ENCODE measurements around the gene ATP2C2. TPM values are rescaled to one million over a fixed set of nuclear protein-coding genes. Genes with fewer than 3 reads are reported as not detected.
A peak's percentile ranks its signal among the peaks of the same experiment; 100 is the strongest.

The ATP2C2 gene
- total RNA-seq, 1 donor from 2014 or later, result not detected

- Histone ChIP-seq H3K9ac (peak within 1 kb of the TSS; percentile 47), H3F3A (ENCODE audit: low read depth) (no peaks in the 10 kb centered on the region), H3K9me3 (ENCODE audit: low read depth) (no peaks in the 10 kb centered on the region), H3K79me2 (ENCODE audit: low read depth) (peaks cover 5% of the 10 kb centered on the region), H2AFZ (replicated peaks) (peak within 1 kb of the TSS; percentile 99), H3K4me2 (peak within 1 kb of the TSS; percentile 88), H3K27me3 (no peaks in the 10 kb centered on the region), H3K4me3 (peak within 1 kb of the TSS; percentile 89), H3K4me1 (peaks cover 5% of the 10 kb centered on the region), H4K20me1 (ENCODE audit: low read depth) (no peaks in the 10 kb centered on the region), H3K36me3 (no peaks in the 10 kb centered on the region), H3K27ac (no peak within 1 kb of the TSS)
- H3K9me3 Mint-ChIP-seq, result no peaks in the 10 kb centered on the region
- TF ChIP-seq CTCF (IDR thresholded peaks at IDR 0.05) (peak; percentile 12), EZH2phosphoT487 (IDR thresholded peaks at IDR 0.05) (no peak)
- DNase-seq (ENCODE audit: low spot score), result peak; percentile 99
- peak within 1 kb of the TSS; percentile 90 for H3K4me3 Mint-ChIP-seq
- H3K27me3 Mint-ChIP-seq (ENCODE audit: insufficient read depth, low read depth), result peaks cover 15% of the 10 kb centered on the region
- peak within 1 kb of the TSS; percentile 89 for H3K27ac Mint-ChIP-seq
- peaks cover 31% of the 10 kb centered on the region for H3K4me1 Mint-ChIP-seq
- peaks cover 10% of the 10 kb centered on the region for H3K36me3 Mint-ChIP-seq
Measured at GRCh38 chr16:84504420-84505248, 136.3 kb downstream of the ATP2C2 start, which contains the start of gene MEAK7. Gene MEAK7 (minus strand): TSS chr16:84504659. CDS start chr16:84498086, 6,573 bp downstream.

- no peaks in the 10 kb centered on the region for H3K9me3 ChIP-seq (ENCODE audit: low read depth)
- DNase-seq (ENCODE audit: low spot score), result peak; percentile 20
- H3K27ac ChIP-seq, result no peak overlapping the region
- H3K4me1 Mint-ChIP-seq, result peaks cover 33% of the 10 kb centered on the region
- no peak for TF ChIP-seq EZH2phosphoT487 (IDR thresholded peaks at IDR 0.05)
- TF ChIP-seq CTCF (IDR thresholded peaks at IDR 0.05), result no peak
- no peak for TF ChIP-seq EZH2 (IDR thresholded peaks at IDR 0.05)
- peak overlapping the region; percentile 83 for H3K4me2 ChIP-seq
- no peak overlapping the region for H2AFZ ChIP-seq (replicated peaks)
- peaks cover 5% of the 10 kb centered on the region for H3K4me1 ChIP-seq
- H3K9ac ChIP-seq, result no peak overlapping the region
- peaks cover 4% of the 10 kb centered on the region for H3K36me3 Mint-ChIP-seq
- H3K27me3 Mint-ChIP-seq (ENCODE audit: insufficient read depth, low read depth), result peaks cover 15% of the 10 kb centered on the region
- peak overlapping the region; percentile 89 for H3K27ac Mint-ChIP-seq
- H3K9me3 Mint-ChIP-seq, result no peaks in the 10 kb centered on the region
- peaks cover 5% of the 10 kb centered on the region for H3K79me2 ChIP-seq (ENCODE audit: low read depth)
- no peaks in the 10 kb centered on the region for H3K27me3 ChIP-seq
- H3K4me3 ChIP-seq, result peak overlapping the region; percentile 89
- H3F3A ChIP-seq (ENCODE audit: low read depth), result no peaks in the 10 kb centered on the region
- no peaks in the 10 kb centered on the region for H4K20me1 ChIP-seq (ENCODE audit: low read depth)
- no peaks in the 10 kb centered on the region for H3K36me3 ChIP-seq
- peak overlapping the region; percentile 90 for H3K4me3 Mint-ChIP-seq
Measured at GRCh38 chr16:84505249-84506187, 137.2 kb downstream of the ATP2C2 start.

GRCh38 chr16:84507011-84507982 lies 139.0 kb downstream of the ATP2C2 start:
- Mint-ChIP-seq H3K27me3 (ENCODE audit: insufficient read depth, low read depth) (peaks cover 15% of the 10 kb centered on the region), H3K4me3 (no peak overlapping the region), H3K9me3 (no peaks in the 10 kb centered on the region), H3K4me1 (peaks cover 46% of the 10 kb centered on the region), H3K27ac (no peak overlapping the region), H3K36me3 (peaks cover 2% of the 10 kb centered on the region)
- no peaks in the 10 kb centered on the region for H4K20me1 ChIP-seq (ENCODE audit: low read depth)
- no peak for DNase-seq (ENCODE audit: low spot score)
- H3F3A ChIP-seq (ENCODE audit: low read depth), result no peaks in the 10 kb centered on the region
- H3K9me3 ChIP-seq (ENCODE audit: low read depth), result no peaks in the 10 kb centered on the region
- no peak overlapping the region for H2AFZ ChIP-seq (replicated peaks)
- peaks cover 5% of the 10 kb centered on the region for H3K79me2 ChIP-seq (ENCODE audit: low read depth)
- no peaks in the 10 kb centered on the region for H3K36me3 ChIP-seq
- peaks cover 5% of the 10 kb centered on the region for H3K4me1 ChIP-seq
- no peak overlapping the region for H3K27ac ChIP-seq
- H3K9ac ChIP-seq, result no peak overlapping the region
- no peak overlapping the region for H3K4me2 ChIP-seq
- H3K27me3 ChIP-seq, result no peaks in the 10 kb centered on the region
- no peak for TF ChIP-seq EZH2phosphoT487 (IDR thresholded peaks at IDR 0.05)
- no peak for TF ChIP-seq CTCF (IDR thresholded peaks at IDR 0.05)
- TF ChIP-seq EZH2 (IDR thresholded peaks at IDR 0.05), result no peak
- no peak overlapping the region for H3K4me3 ChIP-seq

Data from neural progenitor cell (in vitro differentiated cells).